ENCODE measurements around the gene CYP2D6. TPM values are rescaled to one million over a fixed set of nuclear protein-coding genes. Genes with fewer than 3 reads are reported as not detected.
"Not testable (repeated sequence)": the region's sequence is repeated elsewhere in the genome, so short reads cannot be mapped to it uniquely, and the experiment has no call there.

The CYP2D6 gene
- not detected for total RNA-seq
- long read RNA-seq = 0 reads

GRCh38 chr22:42130639-42131431 lies at the start of gene CYP2D6:
Gene CYP2D6 (minus strand): TSS chr22:42130810. CDS start chr22:42130791, 19 bp downstream.
- intact Hi-C loops (cut with DNase I); DNase-seq (ENCODE audit: missing footprints); ATAC-seq: not testable (repeated sequence)

- no peak for ATAC-seq
- no peak for DNase-seq (ENCODE audit: missing footprints)
- intact Hi-C loops (cut with DNase I) = loop anchor here (10.0 kb wide), 1 partner anchor 85 kb away; no protein-coding TSS in a partner anchor
Measured at GRCh38 chr22:42179616-42180015, 49.0 kb upstream of the CYP2D6 start.

GRCh38 chr22:42178910-42179519 lies 48.4 kb upstream of the CYP2D6 start:
- DNase-seq (ENCODE audit: missing footprints) (no peak), ATAC-seq (no peak)
- intact Hi-C loops (cut with DNase I) = loop anchor here (10.0 kb wide), 1 partner anchor 86 kb away; no protein-coding TSS in a partner anchor

- intact Hi-C loops (cut with DNase I) = loop anchor here (10.0 kb wide), 1 partner anchor 87 kb away; no protein-coding TSS in a partner anchor
- ATAC-seq (no peak), DNase-seq (ENCODE audit: missing footprints) (no peak)
Measured at GRCh38 chr22:42177891-42178336, 47.3 kb upstream of the CYP2D6 start.

GRCh38 chr22:42176255-42176915 lies 45.8 kb upstream of the CYP2D6 start:
- no peak for ATAC-seq
- intact Hi-C loops (cut with DNase I) = loop anchor here (10.0 kb wide), 1 partner anchor 88 kb away; no protein-coding TSS in a partner anchor

GRCh38 chr22:42174062-42174461 lies 43.5 kb upstream of the CYP2D6 start:
- DNase-seq (ENCODE audit: missing footprints) (no peak), ATAC-seq (no peak)
- intact Hi-C loops (cut with DNase I) = loop anchor here (10.0 kb wide), 1 partner anchor 91 kb away; no protein-coding TSS in a partner anchor

More at GRCh38 chr22:42176255-42176915, 45.8 kb upstream of the CYP2D6 start:
- no peak for DNase-seq (ENCODE audit: missing footprints)

GRCh38 chr22:42173183-42173926 lies 42.7 kb upstream of the CYP2D6 start:
- no peak for ATAC-seq

GRCh38 chr22:42172773-42173172 lies 42.2 kb upstream of the CYP2D6 start:
- ATAC-seq (no peak), DNase-seq (ENCODE audit: missing footprints) (no peak)
- intact Hi-C loops (cut with DNase I) = loop anchor here (10.0 kb wide), 1 partner anchor 92 kb away; no protein-coding TSS in a partner anchor

More at GRCh38 chr22:42173183-42173926, 42.7 kb upstream of the CYP2D6 start:
- no peak for DNase-seq (ENCODE audit: missing footprints)
- intact Hi-C loops (cut with DNase I) = loop anchor here (10.0 kb wide), 1 partner anchor 91 kb away; no protein-coding TSS in a partner anchor

- ATAC-seq (no peak), DNase-seq (ENCODE audit: missing footprints) (no peak)
- intact Hi-C loops (cut with DNase I) = loop anchor here (10.0 kb wide), 1 partner anchor 93 kb away; no protein-coding TSS in a partner anchor
Measured at GRCh38 chr22:42171946-42172719, 41.5 kb upstream of the CYP2D6 start.

- no peak for ATAC-seq
- no peak for DNase-seq (ENCODE audit: missing footprints)
- intact Hi-C loops (cut with DNase I) = loop anchor here (10.0 kb wide), 1 partner anchor 93 kb away; no protein-coding TSS in a partner anchor
Measured at GRCh38 chr22:42171417-42171816, 40.8 kb upstream of the CYP2D6 start.

GRCh38 chr22:42170946-42171345 lies 40.3 kb upstream of the CYP2D6 start:
- ATAC-seq (no peak), DNase-seq (ENCODE audit: missing footprints) (no peak)
- intact Hi-C loops (cut with DNase I) = loop anchor here (10.0 kb wide), 1 partner anchor 94 kb away; no protein-coding TSS in a partner anchor

GRCh38 chr22:42169055-42169469 lies 38.5 kb upstream of the CYP2D6 start:
- intact Hi-C loops (cut with DNase I) = loop anchor here (1.0 kb wide), 1 partner anchor 268 kb away; no protein-coding TSS in a partner anchor
- peak; percentile 76 for ATAC-seq
- DNase-seq (ENCODE audit: missing footprints) = no peak

GRCh38 chr22:42168476-42168875 lies 37.9 kb upstream of the CYP2D6 start:
- DNase-seq (ENCODE audit: missing footprints) (no peak), ATAC-seq (no peak)
- intact Hi-C loops (cut with DNase I) = no loop called here

- intact Hi-C loops (cut with DNase I) = no loop called here
- DNase-seq (ENCODE audit: missing footprints) (no peak), ATAC-seq (no peak)
Measured at GRCh38 chr22:42167066-42167465, 36.5 kb upstream of the CYP2D6 start.

GRCh38 chr22:42164901-42165300 lies 34.3 kb upstream of the CYP2D6 start:
- DNase-seq (ENCODE audit: missing footprints) = no peak
- no peak for ATAC-seq
- intact Hi-C loops (cut with DNase I) = no loop called here

- intact Hi-C loops (cut with DNase I) = no loop called here
- DNase-seq (ENCODE audit: missing footprints) (no peak), ATAC-seq (no peak)
Measured at GRCh38 chr22:42163515-42163914, 32.9 kb upstream of the CYP2D6 start.

- intact Hi-C loops (cut with DNase I) = no loop called here
- ATAC-seq = no peak
- no peak for DNase-seq (ENCODE audit: missing footprints)
Measured at GRCh38 chr22:42162728-42163489, 32.3 kb upstream of the CYP2D6 start.
